ENCODE measurements around the gene YBX3. TPM values are rescaled to one million over a fixed set of nuclear protein-coding genes. Genes with fewer than 3 reads are reported as not detected.
A peak's percentile ranks its signal among the peaks of the same experiment; 100 is the strongest.

YBX3 gene
- polyA plus RNA-seq, 1 donor (not counting 4 experiments of a cell fraction or from before 2014, with no cell fraction given), result 170 TPM

DNA sequence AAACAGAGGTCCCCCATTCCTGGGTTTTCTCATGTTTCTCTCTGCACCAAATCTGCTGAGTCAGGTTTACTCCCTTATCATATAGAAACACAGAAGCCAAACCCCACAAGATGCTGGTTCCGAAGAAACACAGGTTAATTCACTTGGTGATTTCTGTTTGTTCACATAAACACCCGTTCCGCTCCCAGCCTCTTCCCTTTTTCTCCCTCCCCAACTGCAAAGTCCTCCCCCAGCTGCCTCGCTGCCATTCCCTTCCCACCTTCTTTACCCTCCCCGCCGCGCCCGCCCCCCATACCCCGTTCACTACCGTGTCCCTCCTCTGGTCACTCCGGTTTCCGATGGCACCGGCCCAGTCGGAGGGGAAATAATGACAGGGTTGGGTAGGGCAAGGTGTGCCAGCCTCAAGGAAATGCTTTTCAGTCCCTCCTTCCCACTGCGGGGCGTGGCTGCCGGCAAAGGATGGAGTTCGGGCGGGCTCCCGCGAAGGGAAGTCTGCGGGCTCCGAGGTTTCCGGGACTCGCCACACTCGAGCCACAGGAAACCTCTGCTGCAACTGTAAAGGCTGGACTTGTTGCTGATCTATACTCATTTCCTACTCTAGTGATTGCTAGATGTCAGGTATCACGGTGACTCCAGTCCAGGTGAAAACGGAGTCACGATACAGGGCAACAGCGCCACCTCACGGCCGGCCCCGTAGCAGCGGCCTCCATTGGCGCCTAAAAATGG is 49.3 kb downstream of the YBX3 start, which contains the start of gene STYK1:
STYK1 (minus strand) TSS at position 394 of the 726 bp plus-strand sequence. CDS start 39,434 bp downstream, outside the sequence.
- H4K20me1 ChIP-seq (ENCODE audit: control insufficient read depth, extremely low read depth, insufficient read depth, low read length), result no peaks in the 10 kb centered on the region
- H3K4me2 ChIP-seq (ENCODE audit: control insufficient read depth, extremely low read depth, insufficient read depth, low read depth, low read length), result peak within 1 kb of the TSS; percentile 92
- H3K36me3 ChIP-seq (ENCODE audit: control insufficient read depth in 2 of 2, extremely low read depth in 1 of 2, insufficient read depth in 2 of 2, low read length in 2 of 2), result no peaks in the 10 kb centered on the region
- DNase-seq (ENCODE audit: low read depth, low spot score) (peak; percentile 57), FAIRE-seq (peak; percentile 86)
- TF ChIP-seq, protein P1, sequence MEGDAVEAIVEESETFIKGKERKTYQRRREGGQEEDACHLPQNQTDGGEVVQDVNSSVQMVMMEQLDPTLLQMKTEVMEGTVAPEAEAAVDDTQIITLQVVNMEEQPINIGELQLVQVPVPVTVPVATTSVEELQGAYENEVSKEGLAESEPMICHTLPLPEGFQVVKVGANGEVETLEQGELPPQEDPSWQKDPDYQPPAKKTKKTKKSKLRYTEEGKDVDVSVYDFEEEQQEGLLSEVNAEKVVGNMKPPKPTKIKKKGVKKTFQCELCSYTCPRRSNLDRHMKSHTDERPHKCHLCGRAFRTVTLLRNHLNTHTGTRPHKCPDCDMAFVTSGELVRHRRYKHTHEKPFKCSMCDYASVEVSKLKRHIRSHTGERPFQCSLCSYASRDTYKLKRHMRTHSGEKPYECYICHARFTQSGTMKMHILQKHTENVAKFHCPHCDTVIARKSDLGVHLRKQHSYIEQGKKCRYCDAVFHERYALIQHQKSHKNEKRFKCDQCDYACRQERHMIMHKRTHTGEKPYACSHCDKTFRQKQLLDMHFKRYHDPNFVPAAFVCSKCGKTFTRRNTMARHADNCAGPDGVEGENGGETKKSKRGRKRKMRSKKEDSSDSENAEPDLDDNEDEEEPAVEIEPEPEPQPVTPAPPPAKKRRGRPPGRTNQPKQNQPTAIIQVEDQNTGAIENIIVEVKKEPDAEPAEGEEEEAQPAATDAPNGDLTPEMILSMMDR (optimal IDR thresholded peaks at IDR 0.05 in 1 of 3, IDR thresholded peaks at IDR 0.05 in 1 of 3, conservative IDR thresholded peaks at IDR 0.05 in 1 of 3; ENCODE audit: extremely low read depth in 1 of 3, insufficient read depth in 2 of 3, low read length in 3 of 3), result peak; percentile 92 to 100 (median 96)
- no peak for TF ChIP-seq EZH2 (IDR thresholded peaks at IDR 0.05; ENCODE audit: low read length)
- peak within 1 kb of the TSS; percentile 68 for H3K9ac ChIP-seq (ENCODE audit: control insufficient read depth, extremely low read depth, insufficient read depth, low read length)
- peak within 1 kb of the TSS; percentile 61 to 92 (median 87) for H3K4me3 ChIP-seq (ENCODE audit: control insufficient read depth in 2 of 3, extremely low read depth in 1 of 3, insufficient read depth in 2 of 3, low read depth in 1 of 3, low read length in 3 of 3)
- peak within 1 kb of the TSS; percentile 96 for H2AFZ ChIP-seq (ENCODE audit: control insufficient read depth, low read length)
- dilution Hi-C loops (cut with MboI; ENCODE audit: extremely low pct_ligation_motif_present, low sequenced_read_pairs), result no loop called here
- H3K27me3 ChIP-seq (ENCODE audit: control insufficient read depth, extremely low read depth, insufficient read depth, low read length), result no peaks in the 10 kb centered on the region
- H3K4me1 ChIP-seq (ENCODE audit: control insufficient read depth, extremely low read depth, insufficient read depth, low read length), result peaks cover 7% of the 10 kb centered on the region
- H3K79me2 ChIP-seq (ENCODE audit: control insufficient read depth, insufficient read depth, low read length), result peaks cover 2% of the 10 kb centered on the region
- H3K9me1 ChIP-seq (ENCODE audit: control insufficient read depth, extremely low read depth, insufficient read depth, low read length), result no peaks in the 10 kb centered on the region
- H3K9me3 ChIP-seq (ENCODE audit: control insufficient read depth, low read depth, low read length), result no peaks in the 10 kb centered on the region
- peak within 1 kb of the TSS; percentile 61 for H3K27ac ChIP-seq (ENCODE audit: control insufficient read depth, insufficient read depth, low read length)

DNA sequence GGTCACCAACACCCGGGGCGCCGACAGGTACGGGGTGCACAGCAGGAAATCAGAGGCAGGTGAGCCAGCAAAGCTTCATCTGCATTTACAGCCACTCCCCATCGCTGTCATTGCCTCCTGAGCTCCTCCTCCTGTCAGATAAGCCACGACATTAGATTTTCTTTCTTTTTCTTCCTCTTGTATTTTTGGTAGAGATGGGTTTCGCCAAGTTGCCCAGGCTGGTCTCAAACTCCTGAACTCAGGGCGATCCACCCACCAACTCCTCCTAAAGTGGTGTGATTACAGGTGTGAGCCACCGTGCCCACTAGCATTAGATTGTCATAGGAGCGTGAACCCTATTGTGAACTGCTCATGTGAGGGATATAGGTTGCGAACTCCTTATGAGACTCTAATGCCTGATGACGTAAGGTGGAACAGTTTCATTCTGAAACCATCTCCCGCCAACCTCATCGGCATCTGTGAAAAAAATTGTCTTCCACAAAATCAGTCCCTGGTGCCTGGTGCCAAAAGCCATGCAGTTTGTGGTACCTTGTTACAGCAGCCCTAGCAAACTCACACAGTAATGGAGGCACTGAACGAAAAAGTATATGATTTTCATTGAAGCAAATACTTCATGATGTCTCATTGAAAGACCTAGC is 50.8 kb downstream of the YBX3 start:
- no peaks in the 10 kb centered on the region for H3K36me3 ChIP-seq (ENCODE audit: control insufficient read depth in 2 of 2, extremely low read depth in 1 of 2, insufficient read depth in 2 of 2, low read length in 2 of 2)
- dilution Hi-C loops (cut with MboI; ENCODE audit: extremely low pct_ligation_motif_present, low sequenced_read_pairs), result no loop called here
- no peak overlapping the region for H3K4me3 ChIP-seq (ENCODE audit: control insufficient read depth in 2 of 3, extremely low read depth in 1 of 3, insufficient read depth in 2 of 3, low read depth in 1 of 3, low read length in 3 of 3)
- no peak overlapping the region for H3K27ac ChIP-seq (ENCODE audit: control insufficient read depth, insufficient read depth, low read length)
- no peak overlapping the region for H2AFZ ChIP-seq (ENCODE audit: control insufficient read depth, low read length)
- H3K79me2 ChIP-seq (ENCODE audit: control insufficient read depth, insufficient read depth, low read length), result peaks cover 2% of the 10 kb centered on the region
- TF ChIP-seq, protein P1 (optimal IDR thresholded peaks at IDR 0.05 in 1 of 3, IDR thresholded peaks at IDR 0.05 in 1 of 3, conservative IDR thresholded peaks at IDR 0.05 in 1 of 3; ENCODE audit: extremely low read depth in 1 of 3, insufficient read depth in 2 of 3, low read length in 3 of 3), result no peak
- TF ChIP-seq EZH2 (IDR thresholded peaks at IDR 0.05; ENCODE audit: low read length), result no peak
- FAIRE-seq (no peak), DNase-seq (ENCODE audit: low read depth, low spot score) (no peak)
- H3K4me2 ChIP-seq (ENCODE audit: control insufficient read depth, extremely low read depth, insufficient read depth, low read depth, low read length), result peak overlapping the region; percentile 1
- peaks cover 10% of the 10 kb centered on the region for H3K4me1 ChIP-seq (ENCODE audit: control insufficient read depth, extremely low read depth, insufficient read depth, low read length)
- H4K20me1 ChIP-seq (ENCODE audit: control insufficient read depth, extremely low read depth, insufficient read depth, low read length), result no peaks in the 10 kb centered on the region
- H3K9me3 ChIP-seq (ENCODE audit: control insufficient read depth, low read depth, low read length), result no peaks in the 10 kb centered on the region
- no peaks in the 10 kb centered on the region for H3K27me3 ChIP-seq (ENCODE audit: control insufficient read depth, extremely low read depth, insufficient read depth, low read length)
- no peak overlapping the region for H3K9ac ChIP-seq (ENCODE audit: control insufficient read depth, extremely low read depth, insufficient read depth, low read length)
- no peaks in the 10 kb centered on the region for H3K9me1 ChIP-seq (ENCODE audit: control insufficient read depth, extremely low read depth, insufficient read depth, low read length)
